ENCODE measurements around the gene ITGA1.

ITGA1 gene

DNA sequence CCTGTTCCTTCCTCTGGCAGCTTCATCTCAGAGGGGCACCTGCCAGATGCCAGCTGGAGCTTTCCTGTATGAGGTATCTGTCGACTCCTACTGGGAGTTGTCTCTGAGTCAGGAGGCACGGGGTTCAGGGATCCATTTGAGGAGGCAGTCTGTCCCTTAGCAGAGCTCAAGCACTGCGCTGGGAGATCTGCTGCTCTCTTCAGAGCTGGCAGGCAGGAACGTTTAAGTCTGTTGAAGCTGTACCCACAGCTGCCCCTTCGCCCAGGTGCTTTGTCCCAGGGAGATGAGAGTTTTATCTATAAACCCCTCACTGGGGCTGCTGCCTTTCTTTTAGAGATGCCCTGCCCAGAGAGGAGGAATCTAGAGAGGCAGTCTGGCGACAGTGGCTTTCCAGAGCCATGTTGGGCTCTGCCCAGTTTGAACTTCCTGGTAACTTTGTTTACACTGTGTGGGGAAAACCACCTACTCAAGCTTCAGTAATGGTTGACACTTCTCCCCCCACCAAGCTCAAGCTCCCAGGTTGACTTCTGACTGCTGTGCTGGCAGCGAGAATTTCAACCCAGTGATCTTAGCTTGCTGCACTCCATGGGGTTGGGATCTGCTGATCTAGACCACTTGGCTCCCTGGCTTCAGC is 189.7 kb downstream of the ITGA1 start:
- DNase-seq = no peak

- no peak for DNase-seq
Observed at GRCh38 chr5:52981507-52981906, 193.8 kb downstream of the ITGA1 start.

DNA sequence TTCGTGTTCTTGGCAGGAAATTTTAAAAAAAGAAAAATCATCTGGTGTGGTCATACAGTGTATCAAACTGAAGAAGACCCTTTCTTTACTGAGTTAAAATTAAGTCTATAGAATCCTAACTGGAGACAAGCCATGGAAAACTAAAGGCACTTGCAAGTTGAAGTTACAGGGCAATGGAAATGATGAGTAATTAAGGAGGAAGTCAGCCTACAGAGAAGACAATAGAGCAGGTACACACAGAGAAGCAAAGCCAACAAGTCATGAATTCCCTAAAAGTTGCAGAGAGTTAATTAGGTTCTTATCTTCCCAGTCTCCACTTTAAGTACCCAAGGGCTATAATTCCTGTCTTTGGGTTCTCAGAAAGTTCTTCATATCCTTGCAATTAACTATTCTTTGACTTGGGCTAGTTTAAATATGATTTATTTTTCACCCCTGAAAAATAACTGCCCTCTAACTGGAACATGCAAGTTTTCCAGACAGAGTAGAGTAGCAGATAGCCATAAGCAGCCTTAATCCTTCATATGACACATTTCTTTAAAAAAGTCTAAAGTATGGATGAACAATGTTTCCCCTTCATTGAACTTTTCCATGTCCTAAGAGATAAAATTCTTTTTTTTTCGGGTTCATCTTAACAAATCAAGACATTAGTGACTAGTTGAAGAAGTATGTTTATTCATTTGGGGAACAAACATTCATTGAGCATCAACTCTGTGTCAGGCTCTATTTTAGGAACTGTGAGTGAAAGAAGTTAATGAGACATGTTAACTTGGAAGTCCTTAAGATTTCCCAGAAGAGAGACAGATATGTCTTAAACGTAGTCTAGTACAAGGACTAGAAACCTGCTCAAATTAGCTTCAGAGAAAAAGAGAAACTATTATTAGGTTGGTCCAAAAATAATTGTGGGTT is 196.3 kb downstream of the ITGA1 start:
- DNase-seq = peak; percentile 41

- DNase-seq = peak; percentile 69
Observed at GRCh38 chr5:52985306-52985705, 197.6 kb downstream of the ITGA1 start.

DNA sequence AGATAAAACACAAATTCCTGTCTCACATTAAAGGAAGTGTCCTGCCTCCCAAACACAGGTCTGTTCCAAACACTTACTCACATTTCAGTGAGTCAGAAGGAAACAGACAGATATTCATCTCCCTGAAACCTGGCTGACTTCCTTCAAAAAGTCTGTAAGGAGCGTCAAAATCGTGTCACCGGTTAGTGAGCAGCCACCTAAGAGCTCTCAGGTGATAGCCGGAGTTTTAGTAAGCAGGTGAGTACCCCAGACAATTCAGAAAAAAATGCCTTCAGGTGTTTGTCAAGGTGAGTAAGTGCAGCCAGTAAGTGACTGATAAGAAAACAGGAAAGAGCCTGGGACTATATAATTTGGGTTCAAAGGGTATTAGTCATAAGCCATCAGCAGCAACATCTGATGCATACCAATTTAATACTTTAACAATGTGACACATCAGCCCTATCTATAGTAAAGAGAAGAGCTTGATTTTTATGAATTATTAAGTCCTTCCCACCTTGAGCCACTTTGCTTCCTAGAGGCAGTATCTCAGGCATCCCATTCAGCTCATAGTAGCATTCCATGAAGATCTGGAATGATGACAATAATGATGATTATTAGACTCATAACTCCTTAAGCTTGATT is 200.1 kb downstream of the ITGA1 start:
- DNase-seq = peak; percentile 63

GRCh38 chr5:52988335-52989024 is 200.8 kb downstream of the ITGA1 start:
- no peak for DNase-seq

- peak; percentile 69 for DNase-seq
Observed at GRCh38 chr5:52989025-52989780, 201.5 kb downstream of the ITGA1 start, which contains the start of gene ITGA2. TSS of gene ITGA2 (plus strand) at chr5:52989352. CDS start at chr5:52989469, 117 bp downstream.

- DNase-seq = peak; percentile 64
Observed at GRCh38 chr5:52989781-52990527, 202.2 kb downstream of the ITGA1 start.

DNA sequence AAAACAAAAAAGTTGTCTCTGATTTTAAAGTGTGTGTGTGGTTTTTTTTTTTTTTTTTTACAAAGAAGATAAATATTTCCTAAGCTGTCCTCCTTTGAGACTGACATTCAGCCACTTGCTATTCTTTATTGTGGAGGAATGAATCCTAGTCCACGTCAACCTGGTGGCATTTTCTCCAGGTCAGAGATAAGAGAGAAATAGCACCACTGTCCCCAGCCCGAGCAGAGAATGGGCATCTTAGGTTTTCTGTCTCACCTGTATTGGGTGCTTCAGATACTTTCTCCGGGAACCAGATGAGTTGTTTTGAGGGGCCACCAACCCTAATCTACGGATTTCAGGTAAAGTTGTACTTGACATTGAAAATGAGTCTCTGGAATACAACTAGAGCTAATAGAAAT is 202.8 kb downstream of the ITGA1 start:
- DNase-seq = no peak

DNA sequence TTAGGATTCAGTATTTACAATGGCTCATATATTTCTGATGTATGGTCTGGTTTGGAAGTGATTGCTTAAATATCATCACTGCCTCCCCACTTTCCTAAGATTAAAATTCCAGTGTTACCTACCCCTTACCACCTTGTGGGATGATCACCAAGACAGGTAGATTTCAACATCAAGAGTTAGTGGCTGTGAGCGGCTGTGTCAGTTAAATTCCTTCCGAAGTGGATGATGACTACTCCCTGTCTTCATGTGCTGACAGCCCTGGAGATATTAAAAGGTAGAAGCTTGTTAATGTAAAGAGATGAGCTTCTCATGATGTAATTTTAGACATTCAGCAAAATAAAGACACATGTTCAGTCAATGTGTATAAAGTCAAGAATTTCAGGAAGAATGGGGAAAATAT is 205.7 kb downstream of the ITGA1 start:
- DNase-seq = no peak

DNA sequence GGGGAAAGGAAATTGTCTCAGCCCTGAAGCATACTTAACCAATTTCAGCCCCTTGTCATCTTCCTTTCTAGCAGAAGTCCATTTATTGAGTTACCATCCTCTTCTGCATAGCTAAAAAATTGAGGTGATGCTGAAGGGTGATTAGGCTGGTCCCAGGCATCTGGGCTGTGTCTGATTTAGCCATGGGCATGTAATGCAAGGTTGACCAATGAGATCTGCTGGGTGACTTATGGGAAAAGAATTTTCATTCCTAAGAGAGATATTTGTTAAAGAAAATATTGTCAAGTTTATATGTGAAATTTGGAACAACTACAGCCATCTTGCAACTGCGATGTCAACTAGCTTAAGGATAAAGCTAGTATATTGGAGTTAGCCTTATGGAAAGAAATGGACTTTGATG is 206.6 kb downstream of the ITGA1 start:
- DNase-seq = no peak

DNA sequence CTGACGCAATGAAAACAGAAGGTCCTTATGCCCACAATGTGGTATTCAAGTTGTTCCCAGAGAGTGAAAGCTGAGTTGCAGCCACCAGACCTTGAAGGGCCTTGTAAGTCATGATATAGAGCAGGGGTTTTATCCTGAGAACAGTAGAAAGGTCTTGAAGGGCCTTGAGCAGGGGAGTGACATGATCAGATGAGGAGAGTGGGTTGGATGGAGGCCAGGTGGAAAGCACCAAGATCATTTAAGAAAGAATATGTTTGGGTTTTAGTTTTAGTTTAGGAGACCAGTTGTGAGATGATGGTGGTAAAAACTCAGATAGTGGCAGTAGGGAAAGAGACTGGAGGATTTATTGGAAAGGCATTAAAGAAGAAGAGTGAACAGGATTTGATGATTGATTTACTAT is 207.4 kb downstream of the ITGA1 start:
- no peak for DNase-seq

DNA sequence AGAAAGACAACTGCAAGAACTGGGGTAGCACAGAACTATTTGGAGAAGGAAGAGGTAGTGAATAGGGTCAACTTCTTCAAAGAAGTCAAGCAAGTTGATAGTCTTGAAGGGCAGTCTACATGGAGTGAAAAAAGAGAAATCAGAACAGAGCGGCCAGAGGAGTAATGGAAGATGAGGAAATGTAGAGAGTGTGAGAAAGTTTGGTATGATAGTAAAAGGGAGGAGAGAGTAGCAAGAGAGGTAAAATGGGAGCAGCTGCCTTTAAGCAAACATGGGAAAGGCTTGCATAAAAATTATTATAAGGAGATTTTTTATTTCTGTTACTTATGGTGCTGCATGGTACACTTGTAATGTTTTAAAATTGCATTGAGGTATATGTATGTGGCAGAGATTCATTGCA is 208.2 kb downstream of the ITGA1 start:
- DNase-seq = no peak

DNA sequence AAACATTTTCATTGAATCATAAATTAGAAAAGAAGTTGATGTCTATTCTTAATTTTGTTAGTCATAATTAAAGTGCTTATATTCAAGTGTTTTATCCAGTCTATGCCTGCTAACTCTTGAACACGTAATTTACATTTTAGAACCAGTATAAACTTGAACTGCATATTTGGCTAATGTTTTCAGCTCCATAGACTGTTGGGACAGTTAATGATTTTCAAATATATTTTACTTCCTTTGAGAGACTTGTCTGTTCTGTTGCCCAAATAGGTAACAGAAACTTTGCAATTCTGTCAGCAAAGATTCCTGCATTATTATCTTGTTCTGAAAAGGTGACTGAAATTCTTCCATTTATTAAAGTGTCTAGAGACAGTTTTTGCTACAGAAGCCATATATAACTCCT is 209.3 kb downstream of the ITGA1 start:
- DNase-seq = no peak

- no peak for DNase-seq
Observed at GRCh38 chr5:52997424-52997823, 209.7 kb downstream of the ITGA1 start.

GRCh38 chr5:52998552-52999313 is 211.0 kb downstream of the ITGA1 start:
- no peak for DNase-seq

GRCh38 chr5:52999344-52999949 is 211.7 kb downstream of the ITGA1 start:
- DNase-seq = no peak

DNA sequence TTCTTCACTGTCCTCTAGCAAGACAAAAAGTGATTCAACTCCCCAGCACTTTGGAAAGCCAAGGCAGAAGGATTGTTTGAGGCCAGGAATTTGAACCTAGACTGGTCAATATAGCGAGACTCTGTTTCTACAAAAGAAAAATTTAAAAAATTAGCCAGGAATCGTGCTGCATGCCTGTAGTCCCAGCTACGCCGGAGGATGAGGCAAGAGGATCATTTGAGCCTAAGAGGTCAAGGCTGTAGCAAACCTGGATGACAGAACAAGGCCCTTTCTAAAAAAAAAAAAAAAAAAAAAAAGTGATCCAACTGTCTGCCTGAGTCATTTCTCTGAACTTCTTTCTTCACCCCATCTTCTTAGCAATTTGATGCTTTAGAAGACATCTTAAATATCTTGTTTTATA is 213.8 kb downstream of the ITGA1 start:
- no peak for DNase-seq

DNA sequence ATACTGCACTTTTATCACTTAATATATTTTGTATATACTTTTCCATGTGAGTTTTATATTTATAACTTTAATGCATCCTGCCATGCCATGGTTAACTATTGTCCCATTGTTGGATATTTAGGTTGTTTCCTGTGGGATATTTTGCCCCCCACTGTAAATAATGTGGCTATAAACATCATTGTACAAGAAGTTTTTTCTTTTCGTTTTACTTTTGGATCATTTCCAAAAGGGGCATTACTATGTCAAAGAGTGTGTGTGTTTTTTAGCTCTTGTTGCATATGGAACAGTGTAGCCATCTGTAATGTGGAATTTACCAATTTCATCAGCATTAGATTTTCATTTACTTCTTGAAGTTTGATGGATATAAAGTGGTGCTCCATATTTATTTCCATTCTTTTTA is 214.8 kb downstream of the ITGA1 start:
- no peak for DNase-seq

GRCh38 chr5:53003144-53003543 is 215.4 kb downstream of the ITGA1 start:
- DNase-seq = no peak

Data from HCEC 1CT (cell line).